PC-9 (cell line): ENCODE results near the gene PREPL.

Source experiments
- EZH2 ChIP-seq: fragments of 200-600 bp; sonication (generic); IDR thresholded peaks from 2 replicates; pipeline ENCODE4 v1.8.0; 2017; ENCODE audit warnings: antibody characterized with exemption, low read depth
- TF ChIP-seq, protein P1 (sequence below): fragments of 200-600 bp; sonication (generic); conservative IDR thresholded peaks from 2 replicates; pipeline ENCODE4 v1.6.1; 2017; ENCODE audit warnings: mixed run types, antibody characterized with exemption, mild to moderate bottlenecking, moderate library complexity

DNA sequence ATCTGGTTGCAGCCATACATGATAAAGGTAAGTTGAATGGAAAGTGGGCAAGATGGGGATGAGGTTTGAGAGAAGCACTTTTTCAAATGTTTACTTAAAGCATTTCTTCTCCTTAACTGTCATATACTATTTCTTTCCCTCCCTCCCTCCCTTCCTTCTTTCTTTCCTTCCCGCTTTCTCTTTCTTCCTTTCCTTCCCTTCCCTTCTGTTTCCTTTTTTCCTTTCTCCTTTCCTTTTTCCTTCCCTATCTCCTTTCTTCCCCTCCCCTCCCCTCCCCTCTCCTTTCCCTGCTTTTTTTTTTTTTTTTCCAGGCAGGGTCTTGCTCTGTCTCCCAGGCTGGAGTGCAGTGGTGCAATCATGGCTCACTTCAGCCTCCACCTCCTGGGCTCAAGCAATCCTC is 80.4 kb downstream of the PREPL start:
- TF ChIP-seq, protein P1, sequence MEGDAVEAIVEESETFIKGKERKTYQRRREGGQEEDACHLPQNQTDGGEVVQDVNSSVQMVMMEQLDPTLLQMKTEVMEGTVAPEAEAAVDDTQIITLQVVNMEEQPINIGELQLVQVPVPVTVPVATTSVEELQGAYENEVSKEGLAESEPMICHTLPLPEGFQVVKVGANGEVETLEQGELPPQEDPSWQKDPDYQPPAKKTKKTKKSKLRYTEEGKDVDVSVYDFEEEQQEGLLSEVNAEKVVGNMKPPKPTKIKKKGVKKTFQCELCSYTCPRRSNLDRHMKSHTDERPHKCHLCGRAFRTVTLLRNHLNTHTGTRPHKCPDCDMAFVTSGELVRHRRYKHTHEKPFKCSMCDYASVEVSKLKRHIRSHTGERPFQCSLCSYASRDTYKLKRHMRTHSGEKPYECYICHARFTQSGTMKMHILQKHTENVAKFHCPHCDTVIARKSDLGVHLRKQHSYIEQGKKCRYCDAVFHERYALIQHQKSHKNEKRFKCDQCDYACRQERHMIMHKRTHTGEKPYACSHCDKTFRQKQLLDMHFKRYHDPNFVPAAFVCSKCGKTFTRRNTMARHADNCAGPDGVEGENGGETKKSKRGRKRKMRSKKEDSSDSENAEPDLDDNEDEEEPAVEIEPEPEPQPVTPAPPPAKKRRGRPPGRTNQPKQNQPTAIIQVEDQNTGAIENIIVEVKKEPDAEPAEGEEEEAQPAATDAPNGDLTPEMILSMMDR, result no peak
- TF ChIP-seq EZH2, result no peak
